Neural progenitor cell (in vitro differentiated cells): ENCODE measurements around the gene NUCB2.

ENCODE experiments used
- EZH2 ChIP-seq: fragments of 200-600 bp; sonication (generic); IDR thresholded peaks from 2 replicates; pipeline ENCODE4 v1.6.1; 2017; ENCODE audit warnings: antibody characterized with exemption, mild to moderate bottlenecking, moderate library complexity
- TF ChIP-seq, protein P1 (sequence below): fragments of 200-600 bp; sonication (generic); IDR thresholded peaks from 2 replicates; pipeline ENCODE4 v1.5.1; 2017; ENCODE audit warnings: antibody characterized with exemption, mild to moderate bottlenecking

DNA sequence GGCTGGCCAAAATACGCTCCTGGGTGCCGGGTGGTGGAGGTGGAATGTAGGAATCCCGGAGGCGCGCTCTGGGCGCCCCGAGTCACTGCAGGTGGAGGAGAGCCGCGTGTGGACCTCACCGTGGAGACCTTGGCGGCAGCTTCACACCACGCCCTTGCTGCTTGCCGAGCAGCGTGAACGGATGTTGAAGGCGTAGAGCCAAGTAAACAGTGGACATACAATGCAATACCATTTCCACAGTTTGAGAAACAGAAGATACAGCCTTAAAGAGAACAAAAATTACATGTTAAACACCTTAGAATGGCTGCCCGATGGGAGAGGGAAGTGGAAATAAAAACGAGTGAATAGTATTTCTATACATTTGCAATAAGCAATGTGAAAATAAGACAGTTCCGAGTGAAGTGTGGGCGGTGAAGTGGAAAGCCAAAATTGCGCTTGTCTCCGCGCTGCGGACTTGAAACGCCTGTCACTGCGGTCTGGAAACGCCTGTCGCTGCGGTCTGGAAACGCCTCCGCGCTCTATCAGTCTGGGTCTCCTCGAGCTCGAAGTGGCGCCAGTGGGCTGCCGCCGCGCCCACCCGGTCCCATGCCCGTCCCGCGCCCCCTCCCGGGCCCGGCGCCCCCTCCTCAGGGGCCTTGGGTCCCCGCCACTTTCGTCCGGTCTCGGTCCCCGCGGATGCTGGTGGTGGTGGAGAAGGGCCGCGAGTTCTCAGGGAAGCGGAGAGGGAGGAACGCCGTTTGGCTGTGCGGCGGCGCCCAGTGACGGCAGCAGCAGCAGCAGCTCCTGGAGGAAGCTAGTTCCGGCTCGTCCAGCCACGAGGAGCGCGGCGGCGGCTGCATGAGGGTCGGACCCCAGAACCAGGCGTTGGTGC is 76.6 kb downstream of the NUCB2 start:
- TF ChIP-seq, protein P1, sequence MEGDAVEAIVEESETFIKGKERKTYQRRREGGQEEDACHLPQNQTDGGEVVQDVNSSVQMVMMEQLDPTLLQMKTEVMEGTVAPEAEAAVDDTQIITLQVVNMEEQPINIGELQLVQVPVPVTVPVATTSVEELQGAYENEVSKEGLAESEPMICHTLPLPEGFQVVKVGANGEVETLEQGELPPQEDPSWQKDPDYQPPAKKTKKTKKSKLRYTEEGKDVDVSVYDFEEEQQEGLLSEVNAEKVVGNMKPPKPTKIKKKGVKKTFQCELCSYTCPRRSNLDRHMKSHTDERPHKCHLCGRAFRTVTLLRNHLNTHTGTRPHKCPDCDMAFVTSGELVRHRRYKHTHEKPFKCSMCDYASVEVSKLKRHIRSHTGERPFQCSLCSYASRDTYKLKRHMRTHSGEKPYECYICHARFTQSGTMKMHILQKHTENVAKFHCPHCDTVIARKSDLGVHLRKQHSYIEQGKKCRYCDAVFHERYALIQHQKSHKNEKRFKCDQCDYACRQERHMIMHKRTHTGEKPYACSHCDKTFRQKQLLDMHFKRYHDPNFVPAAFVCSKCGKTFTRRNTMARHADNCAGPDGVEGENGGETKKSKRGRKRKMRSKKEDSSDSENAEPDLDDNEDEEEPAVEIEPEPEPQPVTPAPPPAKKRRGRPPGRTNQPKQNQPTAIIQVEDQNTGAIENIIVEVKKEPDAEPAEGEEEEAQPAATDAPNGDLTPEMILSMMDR: no peak
- peak; percentile 69 for TF ChIP-seq EZH2
